GM10847 (cell line): Measurements from ENCODE around the gene IL31RA.

Experiments
- POLR2A ChIP-seq: IDR thresholded peaks from 2 replicates; pipeline ENCODE4 v1.6.1; 2011; ENCODE audit not compliant: insufficient read length; ENCODE audit errors: extremely low read depth

Gene IL31RA

GRCh38 chr5:55850839-55851674, at the start of gene IL31RA:
IL31RA (plus strand) TSS chr5:55851357; CDS start chr5:55851571, 214 bp downstream.
- no peak for TF ChIP-seq POLR2A

- no peak for TF ChIP-seq POLR2A
These were observed 34.8 kb upstream of the IL31RA start for GRCh38 chr5:55816342-55816741.

- no peak for TF ChIP-seq POLR2A
These were observed 34.1 kb upstream of the IL31RA start for GRCh38 chr5:55817030-55817429.

- TF ChIP-seq POLR2A = no peak
These were observed 30.7 kb upstream of the IL31RA start for GRCh38 chr5:55820488-55820887.

- TF ChIP-seq POLR2A = no peak
These were observed 29.2 kb upstream of the IL31RA start for GRCh38 chr5:55821731-55822512.

- TF ChIP-seq POLR2A = no peak
These were observed 27.9 kb upstream of the IL31RA start for GRCh38 chr5:55823151-55823796.

GRCh38 chr5:55829956-55830355, 21.2 kb upstream of the IL31RA start:
- no peak for TF ChIP-seq POLR2A

GRCh38 chr5:55832446-55832845, 18.7 kb upstream of the IL31RA start:
- no peak for TF ChIP-seq POLR2A

- TF ChIP-seq POLR2A = no peak
These were observed 15.0 kb upstream of the IL31RA start for GRCh38 chr5:55836191-55836590.

- TF ChIP-seq POLR2A = no peak
These were observed 9.2 kb upstream of the IL31RA start for GRCh38 chr5:55841976-55842375.

GRCh38 chr5:55847837-55848236, 3.3 kb upstream of the IL31RA start:
- TF ChIP-seq POLR2A = no peak

GRCh38 chr5:55848783-55849182, 2.4 kb upstream of the IL31RA start:
- no peak for TF ChIP-seq POLR2A

GRCh38 chr5:55851675-55851979, 470 bp downstream of the IL31RA start:
- no peak for TF ChIP-seq POLR2A

GRCh38 chr5:55852503-55852902, 1.3 kb downstream of the IL31RA start:
- TF ChIP-seq POLR2A = no peak

- no peak for TF ChIP-seq POLR2A
These were observed 2.0 kb downstream of the IL31RA start for GRCh38 chr5:55853041-55853670.
